ENCODE measurements around the gene GCNA.
"Not testable (repeated sequence)": the region's sequence is repeated elsewhere in the genome, so short reads cannot be mapped to it uniquely, and the experiment has no call there.

Gene GCNA

DNA sequence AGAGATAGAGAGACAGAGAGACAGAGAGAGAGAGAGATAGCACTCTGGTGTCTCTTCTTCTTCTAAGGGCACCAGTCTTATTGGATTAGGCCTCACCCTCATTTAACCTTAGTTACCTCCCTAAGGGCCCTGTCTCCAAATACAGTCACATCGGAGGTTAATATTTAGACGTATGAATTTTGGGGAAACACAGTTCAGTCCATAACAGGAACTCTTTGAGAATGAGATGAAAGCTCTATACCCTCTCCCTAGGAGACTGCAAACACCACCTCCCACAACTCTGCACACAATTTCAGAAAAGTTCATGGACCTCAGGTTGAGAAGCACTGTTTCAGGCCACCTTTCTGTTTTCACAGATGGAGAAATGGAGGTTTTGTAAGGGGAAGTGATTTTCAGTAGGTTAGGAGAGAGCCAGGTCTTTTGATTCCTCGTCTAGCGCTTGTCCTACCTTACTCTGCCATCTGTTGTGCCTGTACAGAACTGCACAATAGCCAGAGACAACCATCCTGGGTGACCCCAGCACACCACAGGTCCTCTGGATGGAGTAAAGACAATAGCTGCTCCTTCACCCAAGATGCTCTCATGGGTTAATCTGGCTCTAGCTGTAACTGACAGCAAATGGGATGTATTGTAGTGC, 72.2 kb downstream of the GCNA start:
- no peaks in the 10 kb centered on the region for H3K36me3 ChIP-seq
- H3K27me3 ChIP-seq: peaks cover 11 to 38% (median 18%) of the 10 kb centered on the region in 11 experiments; a peak in 16 of 22 replicates
- no peak overlapping the region for H3K4me2 ChIP-seq
- TF ChIP-seq Cebpa-rat (IDR thresholded peaks at IDR 0.05): no peak
- no peak overlapping the region for H3K9ac ChIP-seq
- H3K27ac ChIP-seq: no peak overlapping the region
- no peak overlapping the region for H3K4me3 ChIP-seq
- peaks cover 6 to 19% (median 15%) of the 10 kb centered on the region in 11 experiments; a peak in 17 of 22 replicates for H3K9me3 ChIP-seq (replicated peaks in 1 of 11)
- H4K20me1 ChIP-seq: no peaks in the 10 kb centered on the region; a peak in 1 of 22 replicates
- peaks cover 0 to 5% (median 0%) of the 10 kb centered on the region in 10 experiments; a peak in 3 of 20 replicates for H3K4me1 ChIP-seq

DNA sequence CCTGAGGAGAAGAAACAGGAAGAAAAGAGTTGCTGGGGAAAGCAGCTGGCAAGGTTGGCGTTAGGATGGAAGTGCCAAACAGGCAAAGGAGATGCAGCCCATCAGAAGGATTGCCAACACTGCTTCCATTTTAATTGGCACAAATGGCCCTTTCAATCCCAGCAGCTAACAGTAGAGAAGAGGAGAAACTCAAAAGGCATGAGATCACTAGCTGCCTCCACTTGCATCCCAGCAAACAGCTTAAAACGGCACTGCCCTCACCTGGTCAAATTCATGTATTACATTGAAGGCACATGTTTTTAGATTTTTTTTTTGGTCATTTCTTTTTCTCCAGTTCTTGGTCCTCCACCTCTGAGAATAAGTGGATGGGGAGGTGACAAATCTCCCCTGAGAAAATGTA, 74.2 kb downstream of the GCNA start:
- TF ChIP-seq Cebpa-rat (IDR thresholded peaks at IDR 0.05): no peak
- Histone ChIP-seq H3K9ac (no peak overlapping the region), H3K36me3 (no peaks in the 10 kb centered on the region), H3K4me1 (peaks cover 0 to 11% (median 0%) of the 10 kb centered on the region in 10 experiments; a peak in 5 of 20 replicates), H3K27ac (no peak overlapping the region), H3K4me3 (no peak overlapping the region), H3K4me2 (no peak overlapping the region), H3K9me3 (replicated peaks in 1 of 11) (peaks cover 0 to 10% (median under 1%) of the 10 kb centered on the region in 11 experiments; a peak in 3 of 22 replicates), H4K20me1 (no peaks in the 10 kb centered on the region; a peak in 1 of 22 replicates), H3K27me3 (peaks cover 27 to 57% (median 34%) of the 10 kb centered on the region in 11 experiments)

DNA sequence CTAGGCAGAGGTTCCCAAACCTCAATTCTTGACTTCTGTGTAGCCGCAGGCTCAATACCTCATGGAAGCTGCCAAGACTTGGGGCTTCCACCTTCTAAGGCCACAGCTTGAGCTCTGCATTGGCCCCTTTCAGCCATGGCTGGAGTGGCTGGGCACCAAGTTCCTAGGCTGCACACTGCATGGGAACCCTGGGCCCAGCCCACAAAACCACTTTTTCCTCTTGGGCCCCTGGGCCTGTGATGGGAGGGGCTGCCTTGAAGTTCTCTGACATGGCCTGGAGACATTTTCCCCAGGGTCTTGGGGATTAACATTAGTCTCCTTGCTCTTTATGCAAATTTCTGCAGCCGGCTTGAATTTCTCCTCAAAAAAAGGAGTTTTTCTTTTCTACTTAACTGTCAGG, 75.1 kb downstream of the GCNA start:
- Histone ChIP-seq H4K20me1 (no peaks in the 10 kb centered on the region; a peak in 1 of 22 replicates), H3K4me1 (peaks cover 0 to 11% (median 0%) of the 10 kb centered on the region in 10 experiments; a peak in 5 of 20 replicates), H3K9ac (no peak overlapping the region), H3K4me3 (no peak overlapping the region), H3K9me3 (replicated peaks in 1 of 11) (peaks cover 0 to 14% (median 0%) of the 10 kb centered on the region in 11 experiments; a peak in 3 of 22 replicates), H3K36me3 (no peaks in the 10 kb centered on the region), H3K27ac (no peak overlapping the region), H3K27me3 (peaks cover 36 to 64% (median 43%) of the 10 kb centered on the region in 11 experiments), H3K4me2 (0 out of 22 replicates have a peak overlapping the region, but pooled peaks of 2 of the 11 experiments have one; percentile 14 to 24)
- TF ChIP-seq Cebpa-rat (IDR thresholded peaks at IDR 0.05): no peak

DNA sequence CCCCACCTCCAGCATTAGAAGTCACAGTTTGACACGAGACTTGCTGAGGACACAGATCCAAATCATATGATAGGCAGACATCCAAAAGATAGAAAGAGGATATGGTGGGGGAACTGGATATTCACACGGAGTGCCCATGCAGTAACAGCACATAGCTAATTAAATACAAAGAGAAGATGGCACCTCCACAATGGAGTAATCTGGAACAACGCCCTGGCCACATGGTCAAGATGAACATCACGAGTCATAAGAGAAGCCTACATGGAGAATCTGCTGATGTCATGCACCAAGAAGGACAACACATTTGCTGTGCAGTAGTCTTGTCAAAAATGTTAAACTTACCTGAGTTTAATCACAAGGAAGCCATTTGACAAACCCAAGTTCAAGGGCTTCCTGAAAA, 79.0 kb downstream of the GCNA start:
- Histone ChIP-seq H3K9me3 (replicated peaks in 1 of 11) (peaks cover 0 to 10% (median 0%) of the 10 kb centered on the region in 11 experiments; a peak in 2 of 22 replicates), H3K9ac (no peak overlapping the region), H3K4me2 (0 out of 22 replicates have a peak overlapping the region, but pooled peaks of 1 of the 11 experiments have one; percentile 3), H3K4me1 (peaks cover 3 to 11% (median 5%) of the 10 kb centered on the region in 10 experiments; a peak in 19 of 20 replicates), H3K27me3 (peaks cover 63 to 69% (median 65%) of the 10 kb centered on the region in 11 experiments), H4K20me1 (peaks cover 0 to 23% (median 5%) of the 10 kb centered on the region in 11 experiments; a peak in 13 of 22 replicates), H3K36me3 (no peaks in the 10 kb centered on the region), H3K27ac (no peak overlapping the region), H3K4me3 (no peak overlapping the region)
- TF ChIP-seq Cebpa-rat (IDR thresholded peaks at IDR 0.05): no peak

DNA sequence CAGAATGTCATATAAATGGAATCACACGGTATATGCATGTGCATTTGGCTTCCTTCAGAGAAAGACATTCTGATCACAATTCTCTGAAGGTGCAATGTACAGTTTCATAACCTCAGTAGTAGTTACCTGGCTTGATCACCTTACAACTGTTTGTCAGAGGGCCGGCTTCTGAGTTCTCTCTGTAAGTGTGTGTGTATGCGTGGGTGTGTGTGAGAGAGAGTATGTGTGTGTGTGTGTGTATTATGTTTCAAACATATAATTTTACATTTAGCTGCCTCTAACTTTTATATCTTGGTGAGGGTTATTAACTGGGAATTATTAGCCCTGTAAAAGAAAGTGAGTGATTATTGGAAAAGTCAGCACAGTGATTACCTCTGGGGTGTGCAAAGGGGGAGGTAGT, 81.1 kb downstream of the GCNA start:
- peaks cover 8 to 21% (median 13%) of the 10 kb centered on the region in 10 experiments; a peak in 19 of 20 replicates for H3K4me1 ChIP-seq
- TF ChIP-seq Cebpa-rat (IDR thresholded peaks at IDR 0.05): no peak
- no peak overlapping the region for H3K9ac ChIP-seq
- H3K4me2 ChIP-seq: no peak overlapping the region
- H3K4me3 ChIP-seq: no peak overlapping the region
- H3K27ac ChIP-seq: no peak overlapping the region
- peaks cover 0 to 10% (median 0%) of the 10 kb centered on the region in 11 experiments; a peak in 2 of 22 replicates for H3K9me3 ChIP-seq (replicated peaks in 1 of 11)
- H3K27me3 ChIP-seq: peaks cover 76 to 88% (median 82%) of the 10 kb centered on the region in 11 experiments
- no peaks in the 10 kb centered on the region for H3K36me3 ChIP-seq
- peaks cover 0 to 39% (median 17%) of the 10 kb centered on the region in 11 experiments; a peak in 13 of 22 replicates for H4K20me1 ChIP-seq

DNA sequence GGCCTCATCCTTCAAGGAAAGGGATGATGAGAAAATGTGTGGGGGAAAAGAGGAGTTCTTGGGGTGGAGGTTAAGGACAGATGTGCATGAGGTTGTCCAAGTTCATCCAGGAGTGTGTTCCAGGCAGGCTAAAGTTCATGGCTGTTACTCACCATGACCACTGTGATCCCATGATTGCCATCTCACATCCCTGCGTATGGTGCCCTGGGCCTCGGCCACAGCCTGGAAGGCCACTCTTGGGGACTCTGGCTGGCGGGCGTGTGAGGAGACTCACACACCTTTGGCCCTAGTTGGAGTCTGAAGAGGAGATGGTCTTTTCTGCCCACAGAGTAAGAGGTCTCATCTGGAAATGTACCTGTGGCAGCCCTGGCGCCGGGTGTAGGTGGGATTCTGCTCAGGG, 81.7 kb downstream of the GCNA start:
- Histone ChIP-seq H3K4me1 (peaks cover 8 to 21% (median 13%) of the 10 kb centered on the region in 10 experiments; a peak in 19 of 20 replicates), H3K4me2 (no peak overlapping the region), H4K20me1 (peaks cover 0 to 44% (median 17%) of the 10 kb centered on the region in 11 experiments; a peak in 13 of 22 replicates), H3K4me3 (no peak overlapping the region), H3K27ac (no peak overlapping the region), H3K9ac (no peak overlapping the region), H3K9me3 (replicated peaks in 1 of 11) (peaks cover 0 to 10% (median 0%) of the 10 kb centered on the region in 11 experiments; a peak in 2 of 22 replicates), H3K27me3 (peaks cover 77 to 92% (median 86%) of the 10 kb centered on the region in 11 experiments), H3K36me3 (no peaks in the 10 kb centered on the region)
- no peak for TF ChIP-seq Cebpa-rat (IDR thresholded peaks at IDR 0.05)

DNA sequence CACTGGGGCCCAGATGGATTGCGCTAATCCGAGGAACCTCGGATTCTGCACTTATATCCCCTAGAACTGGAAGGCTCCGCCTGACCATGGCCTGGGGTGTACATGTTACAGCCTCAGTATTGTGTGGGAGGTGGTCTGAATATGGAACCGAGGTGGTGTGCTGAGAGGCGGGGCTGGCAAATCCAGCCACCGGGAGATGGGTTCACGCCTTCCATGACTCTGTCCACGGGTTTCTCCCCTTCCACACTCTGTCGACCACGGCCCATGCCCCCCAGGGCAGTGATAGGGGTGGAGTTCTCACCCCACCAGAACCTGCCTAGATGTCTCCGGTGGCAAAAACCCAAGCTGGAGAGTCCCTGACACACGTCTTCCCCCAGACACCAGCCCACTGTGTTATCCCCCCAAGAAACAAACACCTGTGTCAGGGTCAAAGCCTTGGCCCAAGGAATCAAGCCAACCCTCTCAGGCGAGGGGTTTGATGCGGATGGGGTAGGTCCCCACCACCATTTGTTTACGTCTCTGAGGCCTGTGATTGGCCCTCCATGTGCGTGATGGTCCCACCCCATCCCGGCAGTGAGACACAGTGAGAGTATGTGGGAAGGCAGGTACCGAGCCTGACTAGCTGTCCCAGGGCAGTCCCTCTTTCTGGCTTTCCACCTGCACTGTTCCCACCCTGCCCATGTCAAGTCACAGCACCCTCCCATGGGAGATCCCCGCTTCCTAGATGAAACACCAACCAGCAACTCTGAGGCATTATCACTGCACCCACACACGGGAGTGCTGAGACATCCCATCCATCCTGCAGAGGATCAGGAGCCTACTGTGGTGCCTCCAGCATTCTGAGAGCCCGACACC, 82.6 kb downstream of the GCNA start:
- H3K4me3 ChIP-seq: no peak overlapping the region
- peaks cover 0 to 10% (median 0%) of the 10 kb centered on the region in 11 experiments; a peak in 2 of 22 replicates for H3K9me3 ChIP-seq (replicated peaks in 1 of 11)
- H3K36me3 ChIP-seq: no peaks in the 10 kb centered on the region
- no peak overlapping the region for H3K4me2 ChIP-seq
- peaks cover 77 to 98% (median 87%) of the 10 kb centered on the region in 11 experiments for H3K27me3 ChIP-seq
- peaks cover 0 to 51% (median 18%) of the 10 kb centered on the region in 11 experiments; a peak in 13 of 22 replicates for H4K20me1 ChIP-seq
- H3K27ac ChIP-seq: no peak overlapping the region
- no peak overlapping the region for H3K9ac ChIP-seq
- no peak for TF ChIP-seq Cebpa-rat (IDR thresholded peaks at IDR 0.05)
- peaks cover 13 to 24% (median 18%) of the 10 kb centered on the region in 10 experiments; a peak in 19 of 20 replicates for H3K4me1 ChIP-seq

DNA sequence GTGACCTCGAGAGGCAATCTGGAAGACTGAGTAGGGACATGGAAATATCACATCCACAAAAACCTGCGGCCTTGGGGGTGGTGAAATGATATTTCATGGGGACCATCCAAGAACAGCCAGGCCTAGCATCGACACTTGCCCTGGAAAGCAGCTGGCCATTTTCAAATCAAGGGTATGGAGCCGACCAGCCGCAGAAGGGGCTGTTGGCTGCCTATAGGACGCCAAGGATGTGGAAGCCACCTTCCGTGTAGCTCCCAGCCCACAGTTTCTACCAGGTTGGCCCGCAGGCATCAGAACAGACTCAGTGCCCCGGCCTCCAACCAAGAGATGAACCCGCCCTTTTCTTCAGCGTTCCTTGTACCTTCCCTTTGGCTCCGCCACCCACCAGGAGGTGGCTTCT, 83.7 kb downstream of the GCNA start:
- Histone ChIP-seq H3K27ac (no peak overlapping the region), H3K27me3 (peaks cover 65 to 94% (median 77%) of the 10 kb centered on the region in 11 experiments), H3K9me3 (replicated peaks in 1 of 11) (peaks cover 0 to 14% (median 2%) of the 10 kb centered on the region in 11 experiments; a peak in 6 of 22 replicates), H3K36me3 (no peaks in the 10 kb centered on the region), H3K4me2 (peak overlapping the region in 9 of 11 experiments; percentile 29 to 67 (median 57); a peak in 14 of 22 replicates), H3K4me3 (no peak overlapping the region), H3K4me1 (peaks cover 11 to 25% (median 20%) of the 10 kb centered on the region in 10 experiments; a peak in 19 of 20 replicates), H4K20me1 (peaks cover 0 to 51% (median 18%) of the 10 kb centered on the region in 11 experiments; a peak in 13 of 22 replicates), H3K9ac (no peak overlapping the region)
- no peak for TF ChIP-seq Cebpa-rat (IDR thresholded peaks at IDR 0.05)

DNA sequence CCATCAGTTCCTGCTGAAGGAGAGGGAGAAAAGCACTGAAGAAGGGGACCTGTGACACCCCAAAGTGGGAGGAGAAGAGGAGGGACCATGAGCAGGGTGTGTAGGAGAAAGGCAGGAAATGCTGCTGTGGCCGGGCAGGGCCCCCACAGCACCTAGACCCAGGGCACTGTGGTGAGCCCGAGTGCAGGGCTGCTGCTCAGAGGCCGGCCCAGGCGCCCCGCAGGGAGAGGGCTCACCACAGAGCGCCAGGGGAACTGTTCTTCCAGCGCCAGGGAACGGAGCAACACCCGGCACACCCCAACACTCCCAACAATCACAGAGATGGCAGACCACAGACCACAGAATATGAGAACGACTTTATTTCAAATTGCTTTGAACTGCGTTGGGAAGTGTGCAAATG, 84.4 kb downstream of the GCNA start:
- Histone ChIP-seq H3K27me3 (peaks cover 58 to 94% (median 73%) of the 10 kb centered on the region in 11 experiments), H3K4me1 (peaks cover 9 to 25% (median 20%) of the 10 kb centered on the region in 10 experiments; a peak in 18 of 20 replicates), H4K20me1 (peaks cover 0 to 53% (median 18%) of the 10 kb centered on the region in 11 experiments; a peak in 13 of 22 replicates), H3K4me2 (peak overlapping the region; percentile 14 to 67 (median 57); a peak in 20 of 22 replicates), H3K9me3 (replicated peaks in 1 of 11) (peaks cover 0 to 14% (median 9%) of the 10 kb centered on the region in 11 experiments; a peak in 13 of 22 replicates)
- not testable (repeated sequence) for H3K36me3 ChIP-seq, H3K4me3 ChIP-seq, H3K9ac ChIP-seq, H3K27ac ChIP-seq
